Panc1 (cell line): ENCODE measurements around the gene NSL1. TPM values are rescaled to one million over a fixed set of nuclear protein-coding genes. Genes with fewer than 3 reads are reported as not detected.
A peak's percentile ranks its signal among the peaks of the same experiment; 100 is the strongest.

Experiments used
- ATAC-seq: fragments of 200-7000 bp; cut with Tn5 transposase; 2 replicates; pipeline ENCODE4 v1.9.1; 2020; ENCODE audit warnings: mild to moderate bottlenecking, moderate library complexity
- BruUV-seq: library from RNA; stranded (reverse); fragments of 400-500 nt; replicated peaks from 2 replicates; lab custom pipeline; 2021; lab: Mats Ljungman, UMichigan
- CTCF ChIA-PET: fragments of 300-600 bp; sonication (Branson Sonifier 250); formaldehyde crosslinking; loops from one replicate; lab custom pipeline; 2022; ENCODE audit warnings: antibody characterized with exemption; lab: Charles Lee
- POLR2A ChIA-PET: fragments of 300-600 bp; sonication (Branson Sonifier 250); formaldehyde crosslinking; loops from one replicate; lab custom pipeline; 2022; ENCODE audit warnings: antibody characterized with exemption; lab: Charles Lee
- DNase-seq: peaks from one replicate; pipeline ENCODE4 v3.0.0-alpha.2; 2010; ENCODE audit warnings: low read depth, low spot score
- H3K27ac ChIP-seq: 2 replicates; pipeline ENCODE4 v1.5.1; 2011; ENCODE audit warnings: mild to moderate bottlenecking, low read length, inconsistent platforms
- H3K27me3 ChIP-seq: fragments of 200-500 bp; sonication (Bioruptor generic); 2 replicates; pipeline ENCODE4 v1.6.0; 2014; ENCODE audit warnings: low read length, inconsistent platforms; ENCODE audit not compliant: control insufficient read depth, insufficient read depth
- H3K36me3 ChIP-seq: fragments of 200-500 bp; sonication (Bioruptor generic); 2 replicates; pipeline ENCODE4 v1.5.1; 2014; ENCODE audit warnings: inconsistent platforms, mild to moderate bottlenecking, low read length, moderate library complexity; ENCODE audit not compliant: control insufficient read depth, insufficient read depth
- H3K4me1 ChIP-seq: 2 replicates; pipeline ENCODE4 v1.5.1; 2011; ENCODE audit warnings: inconsistent platforms, mild to moderate bottlenecking, low read length, moderate library complexity; ENCODE audit not compliant: control insufficient read depth, insufficient read depth
- H3K4me3 ChIP-seq, 2 experiments: 2 replicates each; pipeline ENCODE4 v1.5.1; 2011 to 2012; ENCODE audit warnings: low read depth in 2 of 2, low read length in 2 of 2, mild to moderate bottlenecking in 2 of 2, inconsistent platforms in 1 of 2, moderate library complexity in 1 of 2
- H3K9me3 ChIP-seq: fragments of 200-500 bp; sonication (Bioruptor generic); 2 replicates; pipeline ENCODE4 v1.5.1; 2014; ENCODE audit warnings: low read depth, mild to moderate bottlenecking, inconsistent platforms, low read length, moderate library complexity; ENCODE audit not compliant: control insufficient read depth, insufficient read depth
- POLR2AphosphoS5 ChIP-seq: IDR thresholded peaks from 2 replicates; pipeline ENCODE4 v1.6.1; 2012; ENCODE audit warnings: mild to moderate bottlenecking, low read depth, low read length, moderate library complexity
- SIN3A ChIP-seq: IDR thresholded peaks from 2 replicates; pipeline ENCODE4 v1.6.1; 2012; ENCODE audit warnings: low read depth, mild to moderate bottlenecking, low read length, moderate library complexity, borderline replicate concordance; ENCODE audit not compliant: insufficient read depth
- TCF7L2 ChIP-seq: IDR thresholded peaks from 2 replicates; pipeline ENCODE4 v1.6.1; 2011; ENCODE audit warnings: mild to moderate bottlenecking, low read depth, low read length, inconsistent platforms
- in situ Hi-C: cut with HindIII; loops from 2 replicates; pipeline ENCODE4 v1.10.0; 2016; ENCODE audit warnings: low sequenced_read_pairs, low pct_unique_long_range_greater_than_20kb
- intact Hi-C: fragments of 100-400 bp; cut with micrococcal nuclease; formaldehyde crosslinking; loops from one replicate; pipeline ENCODE4 v1.10.0; 2022; ENCODE audit not compliant: unreplicated experiment
- total RNA-seq: library from RNA; stranded (reverse); gene quantifications from one replicate; pipeline ENCODE4 v1.2.1, GENCODE V29; 2021; ENCODE audit not compliant: unreplicated experiment
- TF ChIP-seq, protein P1 (sequence below), 2 experiments: IDR thresholded peaks; 2 replicates each; pipeline ENCODE4 v1.6.1; 2011 to 2012; ENCODE audit warnings: low read depth in 2 of 2, control low read depth in 1 of 2, low read length in 1 of 2, mild to moderate bottlenecking in 1 of 2, moderate library complexity in 1 of 2; ENCODE audit not compliant: insufficient read depth in 1 of 2
- TF ChIP-seq, protein P2 (sequence below): fragments of 450-650 bp; IDR thresholded peaks from 2 replicates; pipeline ENCODE4 v1.5.1; 2017; ENCODE audit warnings: mild to moderate bottlenecking

NSL1 gene
- total RNA-seq, 1 experiment from 2014 or later = 21.8 TPM

DNA sequence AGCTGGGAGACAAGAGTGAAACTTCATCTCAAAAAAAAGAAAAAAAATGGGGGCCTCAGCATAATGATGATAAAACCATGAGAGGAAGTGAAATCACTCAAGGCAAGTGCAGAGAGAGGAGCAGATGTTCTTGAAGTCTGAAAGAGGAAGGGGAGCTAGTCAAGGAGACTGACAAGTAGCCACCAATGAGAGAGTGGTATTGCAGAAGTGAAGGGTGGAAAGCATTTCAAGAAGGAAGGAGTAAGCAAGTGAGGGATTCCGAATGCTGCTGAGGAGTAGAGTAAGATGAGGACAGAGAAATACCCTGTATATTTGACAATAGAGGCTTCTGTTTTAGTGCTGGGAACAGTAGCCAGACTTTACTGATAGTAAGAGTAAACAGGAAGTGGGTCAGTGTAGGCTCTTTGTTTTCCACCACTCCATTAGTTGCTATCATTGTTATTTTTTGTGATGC lies 3.0 kb upstream of the NSL1 start:
- CTCF ChIA-PET = no interaction called here
- intact Hi-C loops = no loop called here

DNA sequence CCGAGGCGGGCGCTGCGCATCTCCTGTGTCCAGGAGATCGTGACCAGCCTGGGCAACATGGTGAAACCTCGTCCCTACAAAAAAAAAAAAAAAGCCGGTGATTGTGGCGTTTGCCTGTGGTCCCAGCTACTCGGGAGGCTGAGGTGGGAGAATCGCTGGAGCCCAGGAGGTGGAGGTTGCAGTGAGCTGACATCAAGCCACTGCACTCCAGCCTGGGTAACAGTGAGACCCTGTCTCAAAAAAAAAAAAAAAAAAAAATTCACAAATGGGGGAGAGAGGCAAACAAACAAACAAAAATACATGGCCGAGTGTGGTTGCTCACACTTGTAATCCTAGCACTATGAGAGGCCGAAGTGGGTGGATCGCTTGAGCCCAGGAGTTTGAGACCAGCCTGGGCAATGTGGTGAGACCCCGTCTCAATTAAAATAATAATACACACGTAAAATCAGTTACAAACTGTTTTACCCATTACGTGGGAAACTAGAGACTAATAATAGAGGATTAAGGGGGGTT lies 875 bp upstream of the NSL1 start:
- no TSS peak for BruUV-seq
- intact Hi-C loops = no loop called here
- ATAC-seq (no peak), DNase-seq (no peak)
- POLR2A ChIA-PET = no interaction called here
- Histone ChIP-seq H3K4me3 (peak overlapping the region; percentile 94 to 98), H3K4me1 (peaks cover 8% of the 10 kb centered on the region; the same call in 1 of the 2 replicates), H3K27ac (peak overlapping the region; percentile 81), H3K27me3 (no peaks in the 10 kb centered on the region), H3K36me3 (peaks cover 4% of the 10 kb centered on the region), H3K9me3 (no peaks in the 10 kb centered on the region)
- no peak for TF ChIP-seq TCF7L2
- TF ChIP-seq SIN3A = no peak
- TF ChIP-seq POLR2AphosphoS5 = no peak
- TF ChIP-seq, protein P1, sequence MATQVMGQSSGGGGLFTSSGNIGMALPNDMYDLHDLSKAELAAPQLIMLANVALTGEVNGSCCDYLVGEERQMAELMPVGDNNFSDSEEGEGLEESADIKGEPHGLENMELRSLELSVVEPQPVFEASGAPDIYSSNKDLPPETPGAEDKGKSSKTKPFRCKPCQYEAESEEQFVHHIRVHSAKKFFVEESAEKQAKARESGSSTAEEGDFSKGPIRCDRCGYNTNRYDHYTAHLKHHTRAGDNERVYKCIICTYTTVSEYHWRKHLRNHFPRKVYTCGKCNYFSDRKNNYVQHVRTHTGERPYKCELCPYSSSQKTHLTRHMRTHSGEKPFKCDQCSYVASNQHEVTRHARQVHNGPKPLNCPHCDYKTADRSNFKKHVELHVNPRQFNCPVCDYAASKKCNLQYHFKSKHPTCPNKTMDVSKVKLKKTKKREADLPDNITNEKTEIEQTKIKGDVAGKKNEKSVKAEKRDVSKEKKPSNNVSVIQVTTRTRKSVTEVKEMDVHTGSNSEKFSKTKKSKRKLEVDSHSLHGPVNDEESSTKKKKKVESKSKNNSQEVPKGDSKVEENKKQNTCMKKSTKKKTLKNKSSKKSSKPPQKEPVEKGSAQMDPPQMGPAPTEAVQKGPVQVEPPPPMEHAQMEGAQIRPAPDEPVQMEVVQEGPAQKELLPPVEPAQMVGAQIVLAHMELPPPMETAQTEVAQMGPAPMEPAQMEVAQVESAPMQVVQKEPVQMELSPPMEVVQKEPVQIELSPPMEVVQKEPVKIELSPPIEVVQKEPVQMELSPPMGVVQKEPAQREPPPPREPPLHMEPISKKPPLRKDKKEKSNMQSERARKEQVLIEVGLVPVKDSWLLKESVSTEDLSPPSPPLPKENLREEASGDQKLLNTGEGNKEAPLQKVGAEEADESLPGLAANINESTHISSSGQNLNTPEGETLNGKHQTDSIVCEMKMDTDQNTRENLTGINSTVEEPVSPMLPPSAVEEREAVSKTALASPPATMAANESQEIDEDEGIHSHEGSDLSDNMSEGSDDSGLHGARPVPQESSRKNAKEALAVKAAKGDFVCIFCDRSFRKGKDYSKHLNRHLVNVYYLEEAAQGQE (IDR thresholded peaks at IDR 0.05; ENCODE audit: insufficient read depth in 1 of 2, low read depth in 2 of 2, low read length in 1 of 2) = no peak
- TF ChIP-seq, protein P2, sequence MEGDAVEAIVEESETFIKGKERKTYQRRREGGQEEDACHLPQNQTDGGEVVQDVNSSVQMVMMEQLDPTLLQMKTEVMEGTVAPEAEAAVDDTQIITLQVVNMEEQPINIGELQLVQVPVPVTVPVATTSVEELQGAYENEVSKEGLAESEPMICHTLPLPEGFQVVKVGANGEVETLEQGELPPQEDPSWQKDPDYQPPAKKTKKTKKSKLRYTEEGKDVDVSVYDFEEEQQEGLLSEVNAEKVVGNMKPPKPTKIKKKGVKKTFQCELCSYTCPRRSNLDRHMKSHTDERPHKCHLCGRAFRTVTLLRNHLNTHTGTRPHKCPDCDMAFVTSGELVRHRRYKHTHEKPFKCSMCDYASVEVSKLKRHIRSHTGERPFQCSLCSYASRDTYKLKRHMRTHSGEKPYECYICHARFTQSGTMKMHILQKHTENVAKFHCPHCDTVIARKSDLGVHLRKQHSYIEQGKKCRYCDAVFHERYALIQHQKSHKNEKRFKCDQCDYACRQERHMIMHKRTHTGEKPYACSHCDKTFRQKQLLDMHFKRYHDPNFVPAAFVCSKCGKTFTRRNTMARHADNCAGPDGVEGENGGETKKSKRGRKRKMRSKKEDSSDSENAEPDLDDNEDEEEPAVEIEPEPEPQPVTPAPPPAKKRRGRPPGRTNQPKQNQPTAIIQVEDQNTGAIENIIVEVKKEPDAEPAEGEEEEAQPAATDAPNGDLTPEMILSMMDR = no peak
- CTCF ChIA-PET = interaction anchor here (0.7 kb wide), 1 partner anchor 364 kb away, joined by 7 read pairs; no protein-coding TSS in a partner anchor
- in situ Hi-C loops = no loop called here

More for the DNA sequence above, 3.0 kb upstream of the NSL1 start:
- POLR2A ChIA-PET = no interaction called here
- Histone ChIP-seq H3K36me3 (peaks cover 4% of the 10 kb centered on the region; the same call in 1 of the 2 replicates), H3K9me3 (no peaks in the 10 kb centered on the region), H3K27me3 (no peaks in the 10 kb centered on the region), H3K4me3 (no peak overlapping the region), H3K27ac (no peak overlapping the region), H3K4me1 (peaks cover 8% of the 10 kb centered on the region; the same call in 1 of the 2 replicates)
- ATAC-seq = no peak
- in situ Hi-C loops = no loop called here
- no TSS peak for BruUV-seq
- TF ChIP-seq SIN3A = no peak
- TF ChIP-seq, protein P1 (IDR thresholded peaks at IDR 0.05; ENCODE audit: insufficient read depth in 1 of 2, low read depth in 2 of 2, low read length in 1 of 2) = no peak
- no peak for TF ChIP-seq POLR2AphosphoS5
- TF ChIP-seq TCF7L2 = no peak
- TF ChIP-seq, protein P2 = no peak
- DNase-seq = no peak
